ENCODE results near the gene CFAP61. TPM values are rescaled to one million over a fixed set of nuclear protein-coding genes. Genes with fewer than 3 reads are reported as not detected.
A peak's percentile ranks its signal among the peaks of the same experiment; 100 is the strongest.

Gene CFAP61
- total RNA-seq, 1 donor from 2014 or later, result not detected

DNA sequence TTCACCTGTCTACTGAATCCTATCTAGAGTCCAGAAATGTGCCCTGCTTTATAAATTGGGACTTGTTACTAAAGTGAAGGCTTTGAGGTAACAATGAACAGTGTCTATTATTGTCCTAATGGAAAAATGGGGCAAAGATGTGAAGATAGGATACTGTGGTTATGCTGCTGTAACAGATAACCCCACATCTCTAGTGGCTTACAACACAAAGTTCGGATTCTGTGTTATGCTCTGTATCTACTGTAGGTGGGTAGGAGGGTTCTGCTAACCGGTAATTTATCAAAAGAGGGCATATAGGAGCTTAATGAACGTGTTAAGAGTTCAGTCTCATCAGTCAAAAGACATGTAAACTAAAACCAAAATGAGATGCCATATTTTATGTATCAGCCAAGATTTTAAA is 28.9 kb upstream of the CFAP61 start:
- Histone ChIP-seq H3K27ac (no peak overlapping the region), H3K4me1 (peaks cover 8 to 15% of the 10 kb centered on the region in 2 donors), H3K36me3 (peaks cover 0 to 12% of the 10 kb centered on the region in 2 donors), H3K9me3 (no peaks in the 10 kb centered on the region), H3K4me3 (no peak overlapping the region), H3K27me3 (no peaks in the 10 kb centered on the region)
- TF ChIP-seq, protein P1, sequence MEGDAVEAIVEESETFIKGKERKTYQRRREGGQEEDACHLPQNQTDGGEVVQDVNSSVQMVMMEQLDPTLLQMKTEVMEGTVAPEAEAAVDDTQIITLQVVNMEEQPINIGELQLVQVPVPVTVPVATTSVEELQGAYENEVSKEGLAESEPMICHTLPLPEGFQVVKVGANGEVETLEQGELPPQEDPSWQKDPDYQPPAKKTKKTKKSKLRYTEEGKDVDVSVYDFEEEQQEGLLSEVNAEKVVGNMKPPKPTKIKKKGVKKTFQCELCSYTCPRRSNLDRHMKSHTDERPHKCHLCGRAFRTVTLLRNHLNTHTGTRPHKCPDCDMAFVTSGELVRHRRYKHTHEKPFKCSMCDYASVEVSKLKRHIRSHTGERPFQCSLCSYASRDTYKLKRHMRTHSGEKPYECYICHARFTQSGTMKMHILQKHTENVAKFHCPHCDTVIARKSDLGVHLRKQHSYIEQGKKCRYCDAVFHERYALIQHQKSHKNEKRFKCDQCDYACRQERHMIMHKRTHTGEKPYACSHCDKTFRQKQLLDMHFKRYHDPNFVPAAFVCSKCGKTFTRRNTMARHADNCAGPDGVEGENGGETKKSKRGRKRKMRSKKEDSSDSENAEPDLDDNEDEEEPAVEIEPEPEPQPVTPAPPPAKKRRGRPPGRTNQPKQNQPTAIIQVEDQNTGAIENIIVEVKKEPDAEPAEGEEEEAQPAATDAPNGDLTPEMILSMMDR (IDR thresholded peaks at IDR 0.05), result no peak
- intact Hi-C loops (cut with DNase I), result no loop called here
- DNase-seq (ENCODE audit: low spot score in 2 of 2), result no peak

- intact Hi-C loops (cut with DNase I), result no loop called here
- TF ChIP-seq, protein P1 (IDR thresholded peaks at IDR 0.05), result no peak
- no peak overlapping the region for H3K4me3 ChIP-seq
- no peak for DNase-seq (ENCODE audit: low spot score in 2 of 2)
- H3K4me1 ChIP-seq, result peaks cover 0 to 5% of the 10 kb centered on the region in 2 donors
- no peaks in the 10 kb centered on the region for H3K9me3 ChIP-seq
- no peaks in the 10 kb centered on the region for H3K27me3 ChIP-seq
- peaks cover 0 to 19% of the 10 kb centered on the region in 2 donors for H3K36me3 ChIP-seq
- H3K27ac ChIP-seq, result no peak overlapping the region
Measured at GRCh38 chr20:20024942-20025341, 27.4 kb upstream of the CFAP61 start.

DNA sequence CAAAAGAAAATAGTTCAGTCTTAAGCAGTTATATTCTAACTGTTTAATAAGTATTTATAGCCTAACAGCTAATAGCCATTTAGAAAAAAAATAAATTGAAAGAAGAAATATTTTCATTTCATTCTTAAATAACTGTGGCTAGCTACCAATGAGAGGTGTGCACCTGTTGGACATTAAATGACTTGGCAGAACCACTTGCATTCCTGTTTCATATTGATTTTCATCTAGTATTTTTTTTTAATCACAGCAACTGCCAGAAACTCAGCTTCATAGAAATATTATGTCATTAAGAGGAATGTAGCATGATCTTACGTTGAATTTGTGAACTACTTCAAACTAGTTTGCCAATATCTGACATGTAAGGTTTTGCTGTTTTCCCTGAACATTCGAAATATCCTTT is 25.0 kb upstream of the CFAP61 start:
- intact Hi-C loops (cut with DNase I), result no loop called here
- Histone ChIP-seq H3K4me1 (peaks cover 0 to 5% of the 10 kb centered on the region in 2 donors), H3K4me3 (no peak overlapping the region), H3K27ac (peak overlapping the region in 1 of 2 donors; percentile 21), H3K9me3 (no peaks in the 10 kb centered on the region), H3K36me3 (peaks cover under 1 to 34% of the 10 kb centered on the region in 2 donors), H3K27me3 (no peaks in the 10 kb centered on the region)
- TF ChIP-seq, protein P1 (IDR thresholded peaks at IDR 0.05), result no peak
- DNase-seq (ENCODE audit: low spot score in 2 of 2), result no peak

DNA sequence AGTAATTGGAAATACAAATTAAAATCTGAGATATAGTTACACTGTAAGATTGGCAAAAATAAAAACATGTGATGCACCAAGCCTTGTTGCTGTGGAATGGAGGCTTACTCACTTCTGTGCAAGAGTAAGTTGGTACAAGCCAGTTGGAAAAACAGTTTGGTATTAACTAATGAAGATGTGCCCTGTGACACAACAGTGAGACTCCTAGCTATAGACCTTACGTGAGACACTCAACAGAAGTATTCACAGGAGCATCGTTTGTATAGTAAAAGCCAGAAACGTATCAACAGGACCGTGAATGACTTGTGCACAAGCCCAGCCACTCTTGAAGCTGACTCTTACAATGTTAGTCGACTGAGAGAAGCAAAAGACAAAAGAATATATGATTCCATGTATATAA is 20.5 kb upstream of the CFAP61 start:
- peaks cover 39 to 69% of the 10 kb centered on the region in 2 donors for H3K36me3 ChIP-seq
- no peak for DNase-seq (ENCODE audit: low spot score in 2 of 2)

GRCh38 chr20:20034486-20034885 is 17.8 kb upstream of the CFAP61 start:
- H3K27ac ChIP-seq, result no peak overlapping the region
- no peak overlapping the region for H3K4me3 ChIP-seq
- intact Hi-C loops (cut with DNase I), result no loop called here
- H3K9me3 ChIP-seq, result no peaks in the 10 kb centered on the region
- no peaks in the 10 kb centered on the region for H3K27me3 ChIP-seq
- TF ChIP-seq, protein P1 (IDR thresholded peaks at IDR 0.05), result no peak
- no peak for DNase-seq (ENCODE audit: low spot score in 2 of 2)
- peaks cover 66 to 84% of the 10 kb centered on the region in 2 donors for H3K36me3 ChIP-seq
- no peaks in the 10 kb centered on the region for H3K4me1 ChIP-seq

More for the DNA sequence above, 20.5 kb upstream of the CFAP61 start:
- H3K27me3 ChIP-seq, result no peaks in the 10 kb centered on the region
- TF ChIP-seq, protein P1 (IDR thresholded peaks at IDR 0.05), result no peak
- H3K4me1 ChIP-seq, result peaks cover 0 to 3% of the 10 kb centered on the region in 2 donors
- H3K9me3 ChIP-seq, result no peaks in the 10 kb centered on the region
- intact Hi-C loops (cut with DNase I), result no loop called here
- no peak overlapping the region for H3K27ac ChIP-seq
- H3K4me3 ChIP-seq, result no peak overlapping the region

GRCh38 chr20:20036756-20037155 is 15.6 kb upstream of the CFAP61 start:
- DNase-seq (ENCODE audit: low spot score in 2 of 2), result no peak
- TF ChIP-seq, protein P1 (IDR thresholded peaks at IDR 0.05), result no peak
- H3K4me3 ChIP-seq, result no peak overlapping the region
- no peaks in the 10 kb centered on the region for H3K4me1 ChIP-seq
- H3K36me3 ChIP-seq, result peaks cover 89 to 96% of the 10 kb centered on the region in 2 donors
- H3K9me3 ChIP-seq, result no peaks in the 10 kb centered on the region
- intact Hi-C loops (cut with DNase I), result no loop called here
- no peak overlapping the region for H3K27ac ChIP-seq
- no peaks in the 10 kb centered on the region for H3K27me3 ChIP-seq

Measured in ascending aorta (tissue), 2 donors.